ENCODE data around the gene MAX.

Gene MAX

GRCh38 chr14:65045709-65046108, 56.6 kb downstream of the MAX start:
- Histone ChIP-seq H3K9ac (ENCODE audit: low read length) (no peak overlapping the region), H3K79me2 (ENCODE audit: low read length) (no peaks in the 10 kb centered on the region), H3K4me2 (ENCODE audit: low read depth, low read length) (no peak overlapping the region), H3K36me3 (replicated peaks; ENCODE audit: insufficient read depth, low read length) (no peaks in the 10 kb centered on the region), H3F3A (ENCODE audit: insufficient read depth, low read length) (no peaks in the 10 kb centered on the region), H4K20me1 (ENCODE audit: insufficient read depth, low read length) (no peaks in the 10 kb centered on the region), H3K27ac (ENCODE audit: low read length) (no peak overlapping the region), H3K4me3 (ENCODE audit: low read length) (no peak overlapping the region), H3K4me1 (ENCODE audit: low read length) (no peaks in the 10 kb centered on the region), H3K9me3 (replicated peaks; ENCODE audit: insufficient read depth, low read length) (no peaks in the 10 kb centered on the region), H3K9me2 (replicated peaks; ENCODE audit: insufficient read depth, low read length) (no peaks in the 10 kb centered on the region), H2AFZ (ENCODE audit: low read length) (no peak overlapping the region), H3K27me3 (replicated peaks; ENCODE audit: insufficient read depth, low read length) (no peaks in the 10 kb centered on the region)
- DNase-seq, result no peak
- TF ChIP-seq EZH2 (optimal IDR thresholded peaks at IDR 0.05; ENCODE audit: low read depth, low read length), result no peak
- TF ChIP-seq, protein P1, sequence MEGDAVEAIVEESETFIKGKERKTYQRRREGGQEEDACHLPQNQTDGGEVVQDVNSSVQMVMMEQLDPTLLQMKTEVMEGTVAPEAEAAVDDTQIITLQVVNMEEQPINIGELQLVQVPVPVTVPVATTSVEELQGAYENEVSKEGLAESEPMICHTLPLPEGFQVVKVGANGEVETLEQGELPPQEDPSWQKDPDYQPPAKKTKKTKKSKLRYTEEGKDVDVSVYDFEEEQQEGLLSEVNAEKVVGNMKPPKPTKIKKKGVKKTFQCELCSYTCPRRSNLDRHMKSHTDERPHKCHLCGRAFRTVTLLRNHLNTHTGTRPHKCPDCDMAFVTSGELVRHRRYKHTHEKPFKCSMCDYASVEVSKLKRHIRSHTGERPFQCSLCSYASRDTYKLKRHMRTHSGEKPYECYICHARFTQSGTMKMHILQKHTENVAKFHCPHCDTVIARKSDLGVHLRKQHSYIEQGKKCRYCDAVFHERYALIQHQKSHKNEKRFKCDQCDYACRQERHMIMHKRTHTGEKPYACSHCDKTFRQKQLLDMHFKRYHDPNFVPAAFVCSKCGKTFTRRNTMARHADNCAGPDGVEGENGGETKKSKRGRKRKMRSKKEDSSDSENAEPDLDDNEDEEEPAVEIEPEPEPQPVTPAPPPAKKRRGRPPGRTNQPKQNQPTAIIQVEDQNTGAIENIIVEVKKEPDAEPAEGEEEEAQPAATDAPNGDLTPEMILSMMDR (IDR thresholded peaks at IDR 0.05; ENCODE audit: low read length), result no peak
- TF ChIP-seq EZH2phosphoT487 (IDR thresholded peaks at IDR 0.05; ENCODE audit: low read length), result no peak

GRCh38 chr14:65045006-65045405, 57.3 kb downstream of the MAX start:
- Histone ChIP-seq H3K9ac (ENCODE audit: low read length) (no peak overlapping the region), H3F3A (ENCODE audit: insufficient read depth, low read length) (no peaks in the 10 kb centered on the region), H3K9me2 (replicated peaks; ENCODE audit: insufficient read depth, low read length) (no peaks in the 10 kb centered on the region), H3K36me3 (replicated peaks; ENCODE audit: insufficient read depth, low read length) (no peaks in the 10 kb centered on the region), H3K4me3 (ENCODE audit: low read length) (no peak overlapping the region), H3K4me2 (ENCODE audit: low read depth, low read length) (no peak overlapping the region), H3K79me2 (ENCODE audit: low read length) (no peaks in the 10 kb centered on the region), H4K20me1 (ENCODE audit: insufficient read depth, low read length) (no peaks in the 10 kb centered on the region), H3K4me1 (ENCODE audit: low read length) (no peaks in the 10 kb centered on the region), H2AFZ (ENCODE audit: low read length) (no peak overlapping the region), H3K27ac (ENCODE audit: low read length) (no peak overlapping the region), H3K9me3 (replicated peaks; ENCODE audit: insufficient read depth, low read length) (no peaks in the 10 kb centered on the region), H3K27me3 (replicated peaks; ENCODE audit: insufficient read depth, low read length) (no peaks in the 10 kb centered on the region)
- TF ChIP-seq EZH2phosphoT487 (IDR thresholded peaks at IDR 0.05; ENCODE audit: low read length) (no peak), EZH2 (optimal IDR thresholded peaks at IDR 0.05; ENCODE audit: low read depth, low read length) (no peak)
- TF ChIP-seq, protein P1 (IDR thresholded peaks at IDR 0.05; ENCODE audit: low read length), result no peak
- no peak for DNase-seq

DNA sequence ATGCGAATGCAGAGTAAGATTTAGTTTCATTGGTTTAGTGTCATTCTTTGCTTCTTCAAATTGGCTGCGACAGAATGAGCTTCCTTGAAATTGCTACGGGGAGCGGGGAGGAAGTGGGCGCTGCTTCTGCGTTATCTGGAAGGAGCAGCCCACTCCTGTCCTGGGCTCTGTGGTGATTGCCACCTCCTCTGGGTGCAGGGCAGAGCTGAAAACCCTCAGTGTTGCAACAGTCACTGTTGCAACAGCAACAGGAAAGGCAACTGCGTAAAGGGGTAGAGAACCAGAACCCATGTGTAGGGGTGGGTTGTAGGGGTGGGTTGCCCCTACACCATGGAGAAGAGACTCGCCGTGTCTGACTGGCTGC, 57.7 kb downstream of the MAX start:
- Histone ChIP-seq H3K4me2 (ENCODE audit: low read depth, low read length) (no peak overlapping the region), H3K79me2 (ENCODE audit: low read length) (no peaks in the 10 kb centered on the region), H3K4me3 (ENCODE audit: low read length) (no peak overlapping the region), H3K9me3 (replicated peaks; ENCODE audit: insufficient read depth, low read length) (no peaks in the 10 kb centered on the region), H3K4me1 (ENCODE audit: low read length) (no peaks in the 10 kb centered on the region), H3K9ac (ENCODE audit: low read length) (no peak overlapping the region), H3K27me3 (replicated peaks; ENCODE audit: insufficient read depth, low read length) (no peaks in the 10 kb centered on the region), H3F3A (ENCODE audit: insufficient read depth, low read length) (no peaks in the 10 kb centered on the region), H3K9me2 (replicated peaks; ENCODE audit: insufficient read depth, low read length) (no peaks in the 10 kb centered on the region), H3K36me3 (replicated peaks; ENCODE audit: insufficient read depth, low read length) (no peaks in the 10 kb centered on the region), H2AFZ (ENCODE audit: low read length) (no peak overlapping the region), H3K27ac (ENCODE audit: low read length) (no peak overlapping the region), H4K20me1 (ENCODE audit: insufficient read depth, low read length) (no peaks in the 10 kb centered on the region)
- TF ChIP-seq EZH2phosphoT487 (IDR thresholded peaks at IDR 0.05; ENCODE audit: low read length), result no peak
- DNase-seq, result no peak

GRCh38 chr14:65043893-65044595, 58.3 kb downstream of the MAX start:
- Histone ChIP-seq H3K4me2 (ENCODE audit: low read depth, low read length) (no peak overlapping the region), H3K9me2 (replicated peaks; ENCODE audit: insufficient read depth, low read length) (no peaks in the 10 kb centered on the region), H3K9ac (ENCODE audit: low read length) (no peak overlapping the region), H3K27me3 (replicated peaks; ENCODE audit: insufficient read depth, low read length) (no peaks in the 10 kb centered on the region), H3K27ac (ENCODE audit: low read length) (no peak overlapping the region), H3K4me3 (ENCODE audit: low read length) (no peak overlapping the region), H2AFZ (ENCODE audit: low read length) (no peak overlapping the region), H3K4me1 (ENCODE audit: low read length) (no peaks in the 10 kb centered on the region), H3K36me3 (replicated peaks; ENCODE audit: insufficient read depth, low read length) (no peaks in the 10 kb centered on the region), H4K20me1 (ENCODE audit: insufficient read depth, low read length) (no peaks in the 10 kb centered on the region), H3K79me2 (ENCODE audit: low read length) (no peaks in the 10 kb centered on the region), H3F3A (ENCODE audit: insufficient read depth, low read length) (no peaks in the 10 kb centered on the region), H3K9me3 (replicated peaks; ENCODE audit: insufficient read depth, low read length) (no peaks in the 10 kb centered on the region)
- DNase-seq, result no peak
- TF ChIP-seq EZH2 (optimal IDR thresholded peaks at IDR 0.05; ENCODE audit: low read depth, low read length) (no peak), EZH2phosphoT487 (IDR thresholded peaks at IDR 0.05; ENCODE audit: low read length) (no peak)
- TF ChIP-seq, protein P1 (IDR thresholded peaks at IDR 0.05; ENCODE audit: low read length), result no peak

Measured in MM.1S (cell line).